Ovary (tissue), 9 donors: ENCODE data around the gene ANHX. TPM values are rescaled to one million over a fixed set of nuclear protein-coding genes. Genes with fewer than 3 reads are reported as not detected.

Experiments
- DNase-seq, 5 donors: peaks; one replicate each; pipeline ENCODE4 v3.0.0-alpha.2; 2019 to 2020
- H3K27ac ChIP-seq, 2 donors: fragments of 200-600 bp; one replicate each; pipeline versions ENCODE4 v1.5.1 to v1.8.0; 2019 to 2022
- H3K27me3 ChIP-seq: fragments of 200-600 bp; one replicate; pipeline ENCODE4 v1.8.0; 2022
- H3K36me3 ChIP-seq: fragments of 200-600 bp; sonication (generic); one replicate; pipeline ENCODE4 v1.5.1; 2019
- H3K4me1 ChIP-seq: one replicate; pipeline ENCODE4 v1.8.1; 2013; ENCODE audit warnings: mild to moderate bottlenecking, moderate library complexity; ENCODE audit not compliant: insufficient read depth
- H3K4me3 ChIP-seq: fragments of 200-600 bp; sonication (generic); one replicate; pipeline ENCODE4 v1.5.1; 2017
- H3K9me3 ChIP-seq, 2 donors: fragments of 200-600 bp in 1 of 2; sonication (generic) in 1 of 2; one replicate each; pipeline versions ENCODE4 v1.5.1 to v1.8.1; 2013 to 2019; ENCODE audit warnings: mild to moderate bottlenecking in 1 of 2, moderate library complexity in 1 of 2
- EP300 ChIP-seq: sonication (generic); formaldehyde crosslinking; IDR thresholded peaks from one replicate; pipeline ENCODE4 v1.6.1; 2017; ENCODE audit warnings: antibody characterized with exemption
- POLR2A ChIP-seq: fragments of 450-650 bp; IDR thresholded peaks from one replicate; pipeline ENCODE4 v1.6.1; 2017; ENCODE audit warnings: antibody characterized with exemption, mild to moderate bottlenecking, moderate library complexity
- WGBS, 3 donors: extraction: QIAGEN DNeasy Blood & Tissue Kit in 1 of 3; methylation state at CpG; one replicate each; pipeline versions ENCODE4 v1.1.5 to v1.1.7; 2013 to 2017; 5-methylcytosine and 5-hydroxymethylcytosine counted together
- intact Hi-C, 4 donors: fragments of 100-400 bp; cut with DNase I; formaldehyde crosslinking; loops; one replicate each; pipeline versions ENCODE4 v1.11.0 to v1.15.1; 2022 to 2023
- polyA plus RNA-seq, 2 donors: library from polyadenylated mRNA; stranded (reverse); fragments of 200-250 nt in 1 of 2; fragments of 350-450 nt in 1 of 2; fragmentation: Illumina TruSeq in 1 of 2; extraction: RNeasy Lipid Tissue Mini Kit (QIAGEN cat#74804) in 1 of 2; gene quantifications; one replicate each; pipeline ENCODE4 v1.2.3, GENCODE V29; 2013 to 2014
- total RNA-seq, 7 donors: library from RNA; depleted of rRNA in 2 of 7; stranded (reverse); fragments of >200 nt in 2 of 7; fragmentation: NEBNext Ultra II Directional in 3 of 7; extraction: Animal tissue kit (Norgen Biotek cat#: 25700) in 3 of 7; gene quantifications; one replicate each; pipeline versions ENCODE4 v1.1.0 to v1.2.4, GENCODE V29; 2016 to 2023
- TF ChIP-seq, protein P1 (sequence below), 3 donors: fragments of 450-650 bp in 2 of 3; fragments of 200-600 bp in 1 of 3; IDR thresholded peaks; one replicate each; pipeline versions ENCODE4 v1.5.1 to v1.8.0; 2016 to 2022; ENCODE audit warnings: antibody characterized with exemption in 3 of 3, mild to moderate bottlenecking in 1 of 3
- donor health status: DM: no; HTN: no; CAD: no; lungs with moderate emphysema.
- donor health status: DM: no; HTN: no; CAD: no.
- donor health status: Bipolar disorder and iron deficiency.
- donor health status: DM: yes; HTN: yes; CAD: no.
- donor health status: DM: no; HTN: no; CAD: no.
- donor health status: DM: yes; HTN: yes; CAD: no.

The ANHX gene
- total and polyA plus RNA-seq, 9 donors: not detected

DNA sequence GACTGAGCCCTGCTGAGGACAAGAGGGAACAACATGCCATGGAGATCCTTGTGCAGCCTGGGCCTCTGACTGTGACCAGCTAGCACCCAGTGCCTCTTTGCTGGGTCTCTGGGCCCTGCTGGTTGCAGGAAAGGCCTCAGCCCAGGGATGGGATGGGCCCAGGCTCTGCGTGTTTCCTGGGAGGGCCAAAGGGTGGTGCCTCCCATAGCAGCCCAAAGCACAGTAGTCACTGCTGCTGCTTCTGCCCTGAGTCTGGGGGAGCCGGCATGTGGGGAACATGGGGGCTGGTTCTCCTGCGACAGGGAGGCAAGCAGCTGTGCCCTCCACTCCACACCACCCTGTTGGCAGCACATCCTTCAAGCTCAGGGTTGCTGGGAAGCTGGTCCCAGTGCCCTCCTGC is 18.5 kb downstream of the ANHX start:
- Histone ChIP-seq H3K4me3 (no peak overlapping the region), H3K27me3 (no peaks in the 10 kb centered on the region), H3K36me3 (no peaks in the 10 kb centered on the region), H3K4me1 (no peaks in the 10 kb centered on the region), H3K9me3 (peaks cover 3 to 16% of the 10 kb centered on the region in 2 donors), H3K27ac (no peak overlapping the region)
- intact Hi-C loops: no loop called here
- DNase-seq: no peak
- WGBS, 3 donors: 74 to 82% (median 80%) methylated on average over 3 of the region's 3 CpGs
- TF ChIP-seq, protein P1, sequence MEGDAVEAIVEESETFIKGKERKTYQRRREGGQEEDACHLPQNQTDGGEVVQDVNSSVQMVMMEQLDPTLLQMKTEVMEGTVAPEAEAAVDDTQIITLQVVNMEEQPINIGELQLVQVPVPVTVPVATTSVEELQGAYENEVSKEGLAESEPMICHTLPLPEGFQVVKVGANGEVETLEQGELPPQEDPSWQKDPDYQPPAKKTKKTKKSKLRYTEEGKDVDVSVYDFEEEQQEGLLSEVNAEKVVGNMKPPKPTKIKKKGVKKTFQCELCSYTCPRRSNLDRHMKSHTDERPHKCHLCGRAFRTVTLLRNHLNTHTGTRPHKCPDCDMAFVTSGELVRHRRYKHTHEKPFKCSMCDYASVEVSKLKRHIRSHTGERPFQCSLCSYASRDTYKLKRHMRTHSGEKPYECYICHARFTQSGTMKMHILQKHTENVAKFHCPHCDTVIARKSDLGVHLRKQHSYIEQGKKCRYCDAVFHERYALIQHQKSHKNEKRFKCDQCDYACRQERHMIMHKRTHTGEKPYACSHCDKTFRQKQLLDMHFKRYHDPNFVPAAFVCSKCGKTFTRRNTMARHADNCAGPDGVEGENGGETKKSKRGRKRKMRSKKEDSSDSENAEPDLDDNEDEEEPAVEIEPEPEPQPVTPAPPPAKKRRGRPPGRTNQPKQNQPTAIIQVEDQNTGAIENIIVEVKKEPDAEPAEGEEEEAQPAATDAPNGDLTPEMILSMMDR (IDR thresholded peaks at IDR 0.05): no peak
- TF ChIP-seq POLR2A: no peak
- no peak for TF ChIP-seq EP300

DNA sequence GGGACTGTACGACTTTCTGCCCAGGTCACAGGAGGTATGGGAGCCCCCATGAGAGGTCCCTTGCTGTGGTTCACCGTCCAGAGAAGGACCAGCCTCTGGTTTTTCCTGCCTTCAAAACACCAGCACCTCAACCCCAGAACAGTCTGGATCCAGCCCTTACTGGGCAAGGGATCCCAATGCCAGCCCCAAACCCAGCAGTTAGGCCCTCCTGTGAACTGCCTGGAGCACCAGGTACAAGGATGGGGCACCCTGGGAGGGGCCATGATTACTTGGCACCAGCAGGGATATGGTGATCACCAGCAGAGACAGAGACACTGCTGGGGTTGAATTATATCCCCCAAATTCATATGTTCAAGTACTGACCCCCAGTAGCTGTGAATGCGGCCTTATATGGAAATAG is 20.0 kb downstream of the ANHX start:
- Histone ChIP-seq H3K27ac (no peak overlapping the region), H3K27me3 (no peaks in the 10 kb centered on the region), H3K4me3 (no peak overlapping the region), H3K9me3 (peaks cover 5 to 23% of the 10 kb centered on the region in 2 donors), H3K4me1 (no peaks in the 10 kb centered on the region), H3K36me3 (no peaks in the 10 kb centered on the region)
- no peak for TF ChIP-seq POLR2A
- TF ChIP-seq, protein P1 (IDR thresholded peaks at IDR 0.05): no peak
- TF ChIP-seq EP300: no peak
- no peak for DNase-seq
- 81 to 91% (median 82%) methylated on average over 3 of the region's 3 CpGs for WGBS, 3 donors
- intact Hi-C loops: no loop called here

DNA sequence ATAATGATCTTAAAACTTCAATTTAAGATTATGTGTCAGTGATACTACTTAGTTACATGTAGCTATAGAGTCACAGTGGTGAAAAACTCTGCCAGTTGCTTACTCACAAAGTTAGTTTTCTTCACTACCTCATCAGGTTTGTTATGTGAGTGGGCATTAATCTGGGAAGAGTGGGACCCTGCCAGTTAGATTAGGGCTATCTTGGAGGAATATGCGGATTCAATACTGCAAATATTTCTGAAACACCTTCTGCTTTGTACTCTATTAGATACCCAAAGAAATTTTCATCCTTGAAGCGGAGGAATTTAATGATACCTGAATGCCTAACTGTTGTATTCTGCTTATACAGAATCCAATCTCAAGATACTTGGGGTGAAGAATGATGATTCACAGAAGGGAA is 29.3 kb downstream of the ANHX start:
- DNase-seq: no peak
- no peak overlapping the region for H3K27ac ChIP-seq
- no peak overlapping the region for H3K4me3 ChIP-seq
- H3K9me3 ChIP-seq: peaks cover 50 to 62% of the 10 kb centered on the region in 2 donors
- H3K36me3 ChIP-seq: no peaks in the 10 kb centered on the region
- WGBS, 3 donors: 99 to 100% (median 99%) methylated on average over 2 of the region's 2 CpGs
- no peaks in the 10 kb centered on the region for H3K4me1 ChIP-seq
- H3K27me3 ChIP-seq: no peaks in the 10 kb centered on the region
- TF ChIP-seq POLR2A (no peak), EP300 (no peak)
- TF ChIP-seq, protein P1 (IDR thresholded peaks at IDR 0.05): no peak
- intact Hi-C loops: no loop called here

DNA sequence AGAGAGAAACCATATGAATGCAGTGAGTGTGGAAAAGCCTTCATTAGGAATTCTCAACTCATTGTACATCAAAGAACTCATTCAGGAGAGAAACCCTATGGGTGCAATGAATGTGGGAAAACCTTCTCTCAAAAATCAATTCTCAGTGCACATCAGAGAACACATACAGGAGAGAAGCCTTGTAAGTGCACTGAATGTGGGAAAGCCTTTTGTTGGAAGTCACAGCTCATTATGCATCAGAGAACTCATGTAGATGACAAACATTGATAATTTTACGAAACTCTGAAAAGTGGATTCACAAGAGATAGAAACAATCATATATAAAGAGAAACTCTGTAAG is 31.4 kb downstream of the ANHX start:
- intact Hi-C loops: no loop called here
- no peaks in the 10 kb centered on the region for H3K4me1 ChIP-seq
- DNase-seq: no peak
- no peak overlapping the region for H3K27ac ChIP-seq
- no peaks in the 10 kb centered on the region for H3K36me3 ChIP-seq
- H3K27me3 ChIP-seq: no peaks in the 10 kb centered on the region
- peaks cover 40 to 52% of the 10 kb centered on the region in 2 donors for H3K9me3 ChIP-seq
- 95 to 98% (median 95%) methylated on average over 1 of the region's 1 CpG for WGBS, 3 donors
- H3K4me3 ChIP-seq: no peak overlapping the region
- TF ChIP-seq EP300: no peak
- TF ChIP-seq POLR2A: no peak
- TF ChIP-seq, protein P1 (IDR thresholded peaks at IDR 0.05): no peak
